HEK293 (cell line): Measurements from ENCODE around the gene ASAP2.

ENCODE experiments used
- CTCF ChIP-seq: fragments of 450-650 bp; formaldehyde crosslinking; IDR thresholded peaks from 2 replicates; pipeline ENCODE4 v1.5.1; 2016; ENCODE audit warnings: missing biosample characterization, missing genetic modification characterization
- KLF16 ChIP-seq: fragments of 450-650 bp; formaldehyde crosslinking; IDR thresholded peaks from 2 replicates; pipeline ENCODE4 v1.5.1; 2017; ENCODE audit warnings: missing biosample characterization, missing genetic modification characterization
- TSHZ1 ChIP-seq: fragments of 450-650 bp; formaldehyde crosslinking; IDR thresholded peaks from 2 replicates; pipeline ENCODE4 v1.5.1; 2016; ENCODE audit warnings: missing biosample characterization, missing genetic modification characterization, borderline replicate concordance
- ZBTB7A ChIP-seq: fragments of 450-650 bp; formaldehyde crosslinking; IDR thresholded peaks from 2 replicates; pipeline ENCODE4 v1.5.1; 2016; ENCODE audit warnings: low read depth, missing biosample characterization, missing genetic modification characterization
- ZNF138 ChIP-seq: fragments of 450-650 bp; formaldehyde crosslinking; IDR thresholded peaks from 2 replicates; pipeline ENCODE4 v1.5.1; 2016; ENCODE audit warnings: missing biosample characterization, missing genetic modification characterization, borderline replicate concordance
- ZNF174 ChIP-seq: fragments of 450-650 bp; formaldehyde crosslinking; IDR thresholded peaks from 2 replicates; pipeline ENCODE4 v1.5.0; 2017; ENCODE audit warnings: missing biosample characterization, mild to moderate bottlenecking, missing genetic modification characterization
- ZNF510 ChIP-seq: fragments of 450-650 bp; formaldehyde crosslinking; IDR thresholded peaks from 2 replicates; pipeline ENCODE4 v1.5.1; 2018; ENCODE audit warnings: mild to moderate bottlenecking, missing genetic modification characterization, missing biosample characterization; ENCODE audit not compliant: insufficient replicate concordance
- ZNF514 ChIP-seq: fragments of 450-650 bp; formaldehyde crosslinking; IDR thresholded peaks from 2 replicates; pipeline ENCODE4 v1.5.1; 2016; ENCODE audit warnings: missing biosample characterization, missing genetic modification characterization
- ZNF629 ChIP-seq: fragments of 450-650 bp; formaldehyde crosslinking; IDR thresholded peaks from 2 replicates; pipeline ENCODE4 v1.5.1; 2017; ENCODE audit warnings: missing biosample characterization, missing genetic modification characterization
- ZNF76 ChIP-seq: fragments of 450-650 bp; formaldehyde crosslinking; IDR thresholded peaks from 2 replicates; pipeline ENCODE4; 2016; ENCODE audit warnings: low read depth, missing biosample characterization, missing genetic modification characterization, borderline replicate concordance
- TF ChIP-seq, protein P1 (sequence below): fragments of 450-650 bp; IDR thresholded peaks from 2 replicates; pipeline ENCODE4 v1.5.1; 2018; ENCODE audit warnings: missing biosample characterization, missing genetic modification characterization
- TF ChIP-seq, protein P2 (sequence below): sonication (generic); formaldehyde crosslinking; IDR thresholded peaks from 2 replicates; pipeline ENCODE4 v1.8.1; 2022; ENCODE audit warnings: mild to moderate bottlenecking, moderate library complexity, missing genetic modification reagents
- TF ChIP-seq, protein P3 (sequence below): fragments of 450-650 bp; formaldehyde crosslinking; conservative IDR thresholded peaks from 2 replicates; pipeline ENCODE4 v1.5.1; 2016; ENCODE audit warnings: low read depth, missing biosample characterization, missing genetic modification characterization

DNA sequence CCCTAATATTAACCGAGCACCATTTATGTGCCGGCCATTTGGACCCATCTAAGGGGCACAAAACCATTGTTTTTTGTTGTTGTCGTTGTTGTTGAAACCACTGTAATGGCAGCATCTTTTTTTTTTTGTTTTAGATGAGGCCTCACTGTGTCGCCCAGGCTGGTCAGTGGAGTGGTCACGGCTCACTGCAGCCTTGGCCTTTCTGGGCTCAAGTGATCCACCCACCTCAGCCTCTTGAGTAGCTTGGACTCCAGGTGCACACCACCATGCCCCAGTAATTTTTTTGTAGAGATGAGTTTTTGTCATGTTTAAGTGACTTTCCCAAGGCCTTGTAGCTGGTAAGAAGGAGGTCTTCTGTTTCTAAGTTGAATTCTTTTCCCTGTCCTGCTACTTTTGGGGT, 33.0 kb downstream of the ASAP2 start:
- TF ChIP-seq TSHZ1 (tag by site-specific recombination) (no peak), ZNF76 (tag by site-specific recombination) (no peak), ZBTB7A (tag by site-specific recombination) (no peak), ZNF174 (tag by site-specific recombination) (no peak), CTCF (tag by site-specific recombination) (no peak), KLF16 (tag by site-specific recombination) (no peak), ZNF510 (no peak), ZNF629 (tag by site-specific recombination) (no peak), ZNF138 (tag by site-specific recombination) (no peak), ZNF514 (tag by site-specific recombination) (no peak)
- TF ChIP-seq, protein P1, sequence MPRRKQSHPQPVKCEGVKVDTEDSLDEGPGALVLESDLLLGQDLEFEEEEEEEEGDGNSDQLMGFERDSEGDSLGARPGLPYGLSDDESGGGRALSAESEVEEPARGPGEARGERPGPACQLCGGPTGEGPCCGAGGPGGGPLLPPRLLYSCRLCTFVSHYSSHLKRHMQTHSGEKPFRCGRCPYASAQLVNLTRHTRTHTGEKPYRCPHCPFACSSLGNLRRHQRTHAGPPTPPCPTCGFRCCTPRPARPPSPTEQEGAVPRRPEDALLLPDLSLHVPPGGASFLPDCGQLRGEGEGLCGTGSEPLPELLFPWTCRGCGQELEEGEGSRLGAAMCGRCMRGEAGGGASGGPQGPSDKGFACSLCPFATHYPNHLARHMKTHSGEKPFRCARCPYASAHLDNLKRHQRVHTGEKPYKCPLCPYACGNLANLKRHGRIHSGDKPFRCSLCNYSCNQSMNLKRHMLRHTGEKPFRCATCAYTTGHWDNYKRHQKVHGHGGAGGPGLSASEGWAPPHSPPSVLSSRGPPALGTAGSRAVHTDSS = no peak
- TF ChIP-seq, protein P2, sequence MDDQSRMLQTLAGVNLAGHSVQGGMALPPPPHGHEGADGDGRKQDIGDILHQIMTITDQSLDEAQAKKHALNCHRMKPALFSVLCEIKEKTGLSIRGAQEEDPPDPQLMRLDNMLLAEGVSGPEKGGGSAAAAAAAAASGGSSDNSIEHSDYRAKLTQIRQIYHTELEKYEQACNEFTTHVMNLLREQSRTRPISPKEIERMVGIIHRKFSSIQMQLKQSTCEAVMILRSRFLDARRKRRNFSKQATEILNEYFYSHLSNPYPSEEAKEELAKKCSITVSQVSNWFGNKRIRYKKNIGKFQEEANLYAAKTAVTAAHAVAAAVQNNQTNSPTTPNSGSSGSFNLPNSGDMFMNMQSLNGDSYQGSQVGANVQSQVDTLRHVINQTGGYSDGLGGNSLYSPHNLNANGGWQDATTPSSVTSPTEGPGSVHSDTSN (CRISPR knock-in tag) = no peak
- TF ChIP-seq, protein P3, sequence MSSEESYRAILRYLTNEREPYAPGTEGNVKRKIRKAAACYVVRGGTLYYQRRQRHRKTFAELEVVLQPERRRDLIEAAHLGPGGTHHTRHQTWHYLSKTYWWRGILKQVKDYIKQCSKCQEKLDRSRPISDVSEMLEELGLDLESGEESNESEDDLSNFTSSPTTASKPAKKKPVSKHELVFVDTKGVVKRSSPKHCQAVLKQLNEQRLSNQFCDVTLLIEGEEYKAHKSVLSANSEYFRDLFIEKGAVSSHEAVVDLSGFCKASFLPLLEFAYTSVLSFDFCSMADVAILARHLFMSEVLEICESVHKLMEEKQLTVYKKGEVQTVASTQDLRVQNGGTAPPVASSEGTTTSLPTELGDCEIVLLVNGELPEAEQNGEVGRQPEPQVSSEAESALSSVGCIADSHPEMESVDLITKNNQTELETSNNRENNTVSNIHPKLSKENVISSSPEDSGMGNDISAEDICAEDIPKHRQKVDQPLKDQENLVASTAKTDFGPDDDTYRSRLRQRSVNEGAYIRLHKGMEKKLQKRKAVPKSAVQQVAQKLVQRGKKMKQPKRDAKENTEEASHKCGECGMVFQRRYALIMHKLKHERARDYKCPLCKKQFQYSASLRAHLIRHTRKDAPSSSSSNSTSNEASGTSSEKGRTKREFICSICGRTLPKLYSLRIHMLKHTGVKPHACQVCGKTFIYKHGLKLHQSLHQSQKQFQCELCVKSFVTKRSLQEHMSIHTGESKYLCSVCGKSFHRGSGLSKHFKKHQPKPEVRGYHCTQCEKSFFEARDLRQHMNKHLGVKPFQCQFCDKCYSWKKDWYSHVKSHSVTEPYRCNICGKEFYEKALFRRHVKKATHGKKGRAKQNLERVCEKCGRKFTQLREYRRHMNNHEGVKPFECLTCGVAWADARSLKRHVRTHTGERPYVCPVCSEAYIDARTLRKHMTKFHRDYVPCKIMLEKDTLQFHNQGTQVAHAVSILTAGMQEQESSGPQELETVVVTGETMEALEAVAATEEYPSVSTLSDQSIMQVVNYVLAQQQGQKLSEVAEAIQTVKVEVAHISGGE (tag by site-specific recombination) = no peak
